CD14-positive monocyte (primary cell): ENCODE data around the gene ATRN. TPM values are rescaled to one million over a fixed set of nuclear protein-coding genes. Genes with fewer than 3 reads are reported as not detected.

Experiments
- DNase-seq, 3 donors: peaks; one replicate each; pipeline ENCODE4 v3.0.0-alpha.2; 2011 to 2022
- H2AFZ ChIP-seq: 2 replicates; pipeline ENCODE4 v1.6.0; 2012; ENCODE audit warnings: mild to moderate bottlenecking, low read depth, low read length, inconsistent platforms; ENCODE audit not compliant: insufficient read depth, poor library complexity, severe bottlenecking
- H3K27ac ChIP-seq, 2 donors: 1 replicate in 1 of 2; 2 replicates in 1 of 2; pipeline ENCODE4 v1.5.1; 2012 to 2013; ENCODE audit warnings: low read length in 2 of 2, control low read depth in 1 of 2, inconsistent platforms in 1 of 2, low read depth in 1 of 2, mild to moderate bottlenecking in 1 of 2
- H3K27me3 ChIP-seq, 2 donors: one replicate each; pipeline versions ENCODE4 v1.6.0 to v1.6.1; 2011 to 2013; ENCODE audit warnings: low read length in 2 of 2; ENCODE audit not compliant: control insufficient read depth in 2 of 2, insufficient read depth in 2 of 2
- H3K36me3 ChIP-seq, 2 donors: replicated peaks in 1 of 2; 1 replicate in 1 of 2; 2 replicates in 1 of 2; pipeline versions ENCODE4 v1.5.1 to v1.6.1; 2012 to 2013; ENCODE audit warnings: low read length in 2 of 2, control low read depth in 1 of 2, inconsistent platforms in 1 of 2, mild to moderate bottlenecking in 1 of 2; ENCODE audit not compliant: insufficient read depth in 2 of 2, control insufficient read depth in 1 of 2
- H3K4me1 ChIP-seq, 2 donors: 1 replicate in 1 of 2; 2 replicates in 1 of 2; pipeline versions ENCODE4 v1.5.1 to v1.6.1; 2012 to 2013; ENCODE audit warnings: low read length in 2 of 2, control low read depth in 1 of 2, inconsistent platforms in 1 of 2, mild to moderate bottlenecking in 1 of 2, moderate library complexity in 1 of 2; ENCODE audit not compliant: insufficient read depth in 2 of 2, control insufficient read depth in 1 of 2
- H3K4me2 ChIP-seq: replicated peaks from 2 replicates; pipeline ENCODE3; 2012; ENCODE audit warnings: low read length, moderate library complexity, mild to moderate bottlenecking; ENCODE audit not compliant: poor library complexity, severe bottlenecking; ENCODE audit errors: extremely low read depth
- H3K4me3 ChIP-seq, 3 experiments: fragments of 200-600 bp in 1 of 3; sonication (generic) in 1 of 3; replicated peaks in 1 of 3; 1 replicate in 2 of 3; 2 replicates in 1 of 3; pipeline ENCODE4 v1.5.1; 2011 to 2013; ENCODE audit warnings: low read length in 3 of 3, mild to moderate bottlenecking in 3 of 3, control low read depth in 2 of 3, low read depth in 2 of 3, inconsistent platforms in 1 of 3, moderate library complexity in 1 of 3
- H3K79me2 ChIP-seq: 2 replicates; pipeline ENCODE4 v1.6.0; 2012; ENCODE audit warnings: mild to moderate bottlenecking, control low read depth, inconsistent platforms, low read length, moderate library complexity; ENCODE audit not compliant: insufficient read depth
- H3K9ac ChIP-seq: 2 replicates; pipeline ENCODE4 v1.6.0; 2017; ENCODE audit warnings: low read length, mild to moderate bottlenecking; ENCODE audit not compliant: insufficient read depth, poor library complexity, severe bottlenecking
- H3K9me3 ChIP-seq, 2 donors: replicated peaks in 1 of 2; 1 replicate in 1 of 2; 2 replicates in 1 of 2; pipeline versions ENCODE4 v1.5.1 to v1.6.1; 2012 to 2013; ENCODE audit warnings: low read length in 2 of 2, control low read depth in 1 of 2; ENCODE audit not compliant: control insufficient read depth in 1 of 2, insufficient read depth in 1 of 2
- H4K20me1 ChIP-seq: 2 replicates; pipeline ENCODE4 v1.6.0; 2012; ENCODE audit warnings: mild to moderate bottlenecking, low read length, control low read depth, moderate library complexity; ENCODE audit not compliant: insufficient read depth
- H3K27ac Mint-ChIP-seq, 7 donors: one replicate each; pipeline ENCODE4 v1.8.0; 2020; ENCODE audit warnings: mild to moderate bottlenecking in 7 of 7, mixed read lengths in 7 of 7, moderate library complexity in 6 of 7, inconsistent platforms in 2 of 7
- H3K27me3 Mint-ChIP-seq, 3 donors: one replicate each; pipeline ENCODE4 v1.8.0; 2021 to 2022; ENCODE audit warnings: low read depth in 3 of 3, mild to moderate bottlenecking in 3 of 3, mixed read lengths in 3 of 3, moderate library complexity in 3 of 3, inconsistent platforms in 1 of 3
- H3K36me3 Mint-ChIP-seq, 2 donors: one replicate each; pipeline ENCODE4 v1.8.0; 2020; ENCODE audit warnings: mixed read lengths in 2 of 2, inconsistent platforms in 1 of 2, mild to moderate bottlenecking in 1 of 2
- H3K4me1 Mint-ChIP-seq: one replicate; pipeline ENCODE4 v1.8.0; 2020; ENCODE audit warnings: mild to moderate bottlenecking, mixed read lengths
- H3K4me3 Mint-ChIP-seq, 2 donors: one replicate each; pipeline ENCODE4 v1.8.0; 2020; ENCODE audit warnings: mild to moderate bottlenecking in 2 of 2, mixed read lengths in 2 of 2, moderate library complexity in 1 of 2
- H3K9me3 Mint-ChIP-seq, 7 donors: one replicate each; pipeline ENCODE4 v1.8.0; 2020 to 2022; ENCODE audit warnings: mixed read lengths in 7 of 7, mild to moderate bottlenecking in 6 of 7, moderate library complexity in 6 of 7, inconsistent platforms in 2 of 7
- CTCF ChIP-seq: fragments of 200-600 bp; IDR thresholded peaks from one replicate; pipeline ENCODE4 v1.8.0; 2022; ENCODE audit warnings: antibody characterized with exemption, mild to moderate bottlenecking
- WGBS: methylation state at CpG from one replicate; pipeline ENCODE4 v1.1.5; 2013; ENCODE audit warnings: missing lambda C conversion rate; ENCODE audit not compliant: insufficient coverage; 5-methylcytosine and 5-hydroxymethylcytosine counted together
- intact Hi-C, 2 donors: fragments of 100-400 bp; cut with micrococcal nuclease; formaldehyde crosslinking; loops; one replicate each; pipeline versions ENCODE4 v1.15.0 to v1.15.1; 2023
- polyA plus RNA-seq, 3 donors: library from polyadenylated mRNA; depleted of rRNA in 1 of 3; unstranded in 2 of 3; stranded (reverse) in 1 of 3; fragments of 300-500 nt in 2 of 3; fragments of >200 nt in 1 of 3; fragmentation: Illumina TruSeq in 2 of 3; gene quantifications; 1 replicate in 2 of 3; 2 replicates in 1 of 3; pipeline ENCODE4 v1.2.3, GENCODE V29; 2012 to 2021

ATRN gene
- polyA plus RNA-seq, 3 donors = 10.2 to 17.4 (median 11.5) TPM

GRCh38 chr20:3681931-3682781, 211.3 kb downstream of the ATRN start, which contains the start of gene ADAM33:
TSS of gene ADAM33 (minus strand) at chr20:3682010. CDS start at chr20:3682004, 6 bp downstream.
- H3K36me3 ChIP-seq = no peaks in the 10 kb centered on the region
- DNase-seq = no peak
- H3K4me1 ChIP-seq = peaks cover 7 to 10% of the 10 kb centered on the region in 2 donors
- intact Hi-C loops = no loop called here
- H3K79me2 ChIP-seq = no peaks in the 10 kb centered on the region
- peak within 1 kb of the TSS in 1 of 7 donors; percentile 75 for H3K27ac Mint-ChIP-seq
- H3K36me3 Mint-ChIP-seq = no peaks in the 10 kb centered on the region
- H2AFZ ChIP-seq = peak within 1 kb of the TSS; percentile 36
- no peak within 1 kb of the TSS for H3K27ac ChIP-seq
- H3K4me3 ChIP-seq = no peak within 1 kb of the TSS
- H3K27me3 ChIP-seq = peaks cover 14 to 62% of the 10 kb centered on the region in 2 donors
- H3K9ac ChIP-seq = no peak within 1 kb of the TSS
- H3K4me1 Mint-ChIP-seq = peaks cover 9% of the 10 kb centered on the region
- peaks cover 0 to 10% (median 3%) of the 10 kb centered on the region in 7 donors for H3K9me3 Mint-ChIP-seq
- no peak for TF ChIP-seq CTCF
- peak within 1 kb of the TSS in 1 of 2 donors; percentile 85 for H3K4me3 Mint-ChIP-seq
- H3K4me2 ChIP-seq = peak within 1 kb of the TSS; percentile 42
- 13% methylated on average over 34 of the region's 65 CpGs for WGBS
- no peaks in the 10 kb centered on the region for H4K20me1 ChIP-seq
- H3K9me3 ChIP-seq = no peaks in the 10 kb centered on the region
- H3K27me3 Mint-ChIP-seq = peaks cover 57 to 78% (median 61%) of the 10 kb centered on the region in 3 donors

- Histone ChIP-seq H3K4me1 (peaks cover 7 to 10% of the 10 kb centered on the region in 2 donors), H3K36me3 (no peaks in the 10 kb centered on the region), H3K27ac (no peak overlapping the region), H3K4me3 (no peak overlapping the region), H3K4me2 (no peak overlapping the region), H3K9me3 (no peaks in the 10 kb centered on the region), H4K20me1 (no peaks in the 10 kb centered on the region), H2AFZ (no peak overlapping the region), H3K9ac (no peak overlapping the region), H3K79me2 (no peaks in the 10 kb centered on the region), H3K27me3 (peaks cover 14 to 49% of the 10 kb centered on the region in 2 donors)
- H3K9me3 Mint-ChIP-seq = peaks cover 0 to 8% (median 3%) of the 10 kb centered on the region in 7 donors
- 78% methylated on average over 4 of the region's 7 CpGs for WGBS
- peaks cover 11% of the 10 kb centered on the region for H3K4me1 Mint-ChIP-seq
- peak overlapping the region in 1 of 7 donors; percentile 10 for H3K27ac Mint-ChIP-seq
- TF ChIP-seq CTCF = no peak
- no peaks in the 10 kb centered on the region for H3K36me3 Mint-ChIP-seq
- H3K27me3 Mint-ChIP-seq = peaks cover 45 to 61% (median 46%) of the 10 kb centered on the region in 3 donors
- DNase-seq = no peak
- no peak overlapping the region for H3K4me3 Mint-ChIP-seq
- intact Hi-C loops = no loop called here
Observed at GRCh38 chr20:3685341-3685740, 214.5 kb downstream of the ATRN start.
